NCI-H2171 treated with DMSO at 0.1 percent for 48 hours (cell line): ENCODE measurements around the gene NEUROD6.
A peak's percentile ranks its signal among the peaks of the same experiment; 100 is the strongest.

Experiments used
- DNase-seq: peaks from one replicate; lab custom pipeline; 2025; lab: John Stamatoyannopoulos, UW

Gene NEUROD6

GRCh38 chr7:31333291-31333690, 7.2 kb downstream of the NEUROD6 start:
- peak; percentile 52 for DNase-seq

GRCh38 chr7:31327071-31327470, 13.5 kb downstream of the NEUROD6 start:
- DNase-seq = no peak

GRCh38 chr7:31326416-31326815, 14.1 kb downstream of the NEUROD6 start:
- no peak for DNase-seq

GRCh38 chr7:31323101-31323500, 17.4 kb downstream of the NEUROD6 start:
- DNase-seq = no peak

- no peak for DNase-seq
Observed at GRCh38 chr7:31320675-31321074, 19.9 kb downstream of the NEUROD6 start.

GRCh38 chr7:31318313-31318712, 22.2 kb downstream of the NEUROD6 start:
- DNase-seq = no peak

GRCh38 chr7:31316876-31317275, 23.6 kb downstream of the NEUROD6 start:
- DNase-seq = no peak

GRCh38 chr7:31315758-31316157, 24.8 kb downstream of the NEUROD6 start:
- no peak for DNase-seq

GRCh38 chr7:31314781-31315180, 25.7 kb downstream of the NEUROD6 start:
- no peak for DNase-seq

- no peak for DNase-seq
Observed at GRCh38 chr7:31312889-31313288, 27.6 kb downstream of the NEUROD6 start.

GRCh38 chr7:31311552-31311951, 29.0 kb downstream of the NEUROD6 start:
- peak; percentile 68 for DNase-seq

- DNase-seq = peak; percentile 74
Observed at GRCh38 chr7:31310321-31310935, 30.1 kb downstream of the NEUROD6 start.

- DNase-seq = peak; percentile 34
Observed at GRCh38 chr7:31309407-31309806, 31.1 kb downstream of the NEUROD6 start.

GRCh38 chr7:31308652-31309051, 31.9 kb downstream of the NEUROD6 start:
- peak; percentile 66 for DNase-seq

GRCh38 chr7:31307972-31308371, 32.6 kb downstream of the NEUROD6 start:
- peak; percentile 96 for DNase-seq

- peak; percentile 17 for DNase-seq
Observed at GRCh38 chr7:31305260-31305659, 35.3 kb downstream of the NEUROD6 start.

- DNase-seq = no peak
Observed at GRCh38 chr7:31304446-31304845, 36.1 kb downstream of the NEUROD6 start.

GRCh38 chr7:31302356-31302755, 38.2 kb downstream of the NEUROD6 start:
- no peak for DNase-seq

- DNase-seq = peak; percentile 45
Observed at GRCh38 chr7:31299336-31299735, 41.2 kb downstream of the NEUROD6 start.

- DNase-seq = no peak
Observed at GRCh38 chr7:31290601-31291000, 49.9 kb downstream of the NEUROD6 start.
